Measurements from ENCODE around the gene SLC8B1. TPM values are rescaled to one million over a fixed set of nuclear protein-coding genes. Genes with fewer than 3 reads are reported as not detected.

The SLC8B1 gene
- total RNA-seq, 1 donor from 2014 or later = 3.0 TPM

DNA sequence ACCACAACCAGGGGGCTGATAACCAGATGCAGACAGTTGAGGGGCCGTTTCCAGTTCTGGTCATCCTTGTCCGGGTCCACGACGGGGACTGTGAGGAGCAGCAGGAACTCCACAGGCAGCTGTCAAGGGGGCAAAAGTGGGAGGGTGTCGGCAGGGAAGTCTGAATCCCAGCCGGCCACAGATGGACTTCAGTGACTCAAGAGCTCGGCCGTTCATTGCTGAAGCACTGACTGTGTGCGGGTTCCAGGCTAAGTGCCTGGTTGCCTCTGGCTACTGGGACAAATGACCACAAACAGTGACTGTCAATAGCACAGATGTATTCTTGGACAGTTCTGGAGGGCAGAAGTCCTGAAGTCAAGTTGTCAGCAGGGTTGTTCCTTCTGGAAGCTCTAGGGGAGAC, 19.6 kb downstream of the SLC8B1 start:
- Histone ChIP-seq H3K4me3 (no peak overlapping the region), H3K79me2 (ENCODE audit: low read depth) (no peaks in the 10 kb centered on the region), H3K36me3 (no peaks in the 10 kb centered on the region), H3K9me3 (ENCODE audit: low read depth) (no peaks in the 10 kb centered on the region), H4K20me1 (ENCODE audit: low read depth) (no peaks in the 10 kb centered on the region), H3K4me2 (no peak overlapping the region), H3K27me3 (no peaks in the 10 kb centered on the region), H3K4me1 (peaks cover 4% of the 10 kb centered on the region), H3K9ac (no peak overlapping the region), H3F3A (ENCODE audit: low read depth) (peaks cover 20% of the 10 kb centered on the region), H2AFZ (replicated peaks) (no peak overlapping the region), H3K27ac (no peak overlapping the region)
- Mint-ChIP-seq H3K27ac (peak overlapping the region; percentile 50), H3K4me3 (no peak overlapping the region), H3K9me3 (peaks cover 2% of the 10 kb centered on the region), H3K27me3 (ENCODE audit: insufficient read depth, low read depth) (peaks cover 13% of the 10 kb centered on the region), H3K4me1 (peaks cover 8% of the 10 kb centered on the region), H3K36me3 (peaks cover 16% of the 10 kb centered on the region)
- TF ChIP-seq, protein P1, sequence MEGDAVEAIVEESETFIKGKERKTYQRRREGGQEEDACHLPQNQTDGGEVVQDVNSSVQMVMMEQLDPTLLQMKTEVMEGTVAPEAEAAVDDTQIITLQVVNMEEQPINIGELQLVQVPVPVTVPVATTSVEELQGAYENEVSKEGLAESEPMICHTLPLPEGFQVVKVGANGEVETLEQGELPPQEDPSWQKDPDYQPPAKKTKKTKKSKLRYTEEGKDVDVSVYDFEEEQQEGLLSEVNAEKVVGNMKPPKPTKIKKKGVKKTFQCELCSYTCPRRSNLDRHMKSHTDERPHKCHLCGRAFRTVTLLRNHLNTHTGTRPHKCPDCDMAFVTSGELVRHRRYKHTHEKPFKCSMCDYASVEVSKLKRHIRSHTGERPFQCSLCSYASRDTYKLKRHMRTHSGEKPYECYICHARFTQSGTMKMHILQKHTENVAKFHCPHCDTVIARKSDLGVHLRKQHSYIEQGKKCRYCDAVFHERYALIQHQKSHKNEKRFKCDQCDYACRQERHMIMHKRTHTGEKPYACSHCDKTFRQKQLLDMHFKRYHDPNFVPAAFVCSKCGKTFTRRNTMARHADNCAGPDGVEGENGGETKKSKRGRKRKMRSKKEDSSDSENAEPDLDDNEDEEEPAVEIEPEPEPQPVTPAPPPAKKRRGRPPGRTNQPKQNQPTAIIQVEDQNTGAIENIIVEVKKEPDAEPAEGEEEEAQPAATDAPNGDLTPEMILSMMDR (IDR thresholded peaks at IDR 0.05) = no peak
- no peak for TF ChIP-seq EZH2 (IDR thresholded peaks at IDR 0.05)
- no peak for TF ChIP-seq EZH2phosphoT487 (IDR thresholded peaks at IDR 0.05)
- no peak for DNase-seq (ENCODE audit: low spot score)

DNA sequence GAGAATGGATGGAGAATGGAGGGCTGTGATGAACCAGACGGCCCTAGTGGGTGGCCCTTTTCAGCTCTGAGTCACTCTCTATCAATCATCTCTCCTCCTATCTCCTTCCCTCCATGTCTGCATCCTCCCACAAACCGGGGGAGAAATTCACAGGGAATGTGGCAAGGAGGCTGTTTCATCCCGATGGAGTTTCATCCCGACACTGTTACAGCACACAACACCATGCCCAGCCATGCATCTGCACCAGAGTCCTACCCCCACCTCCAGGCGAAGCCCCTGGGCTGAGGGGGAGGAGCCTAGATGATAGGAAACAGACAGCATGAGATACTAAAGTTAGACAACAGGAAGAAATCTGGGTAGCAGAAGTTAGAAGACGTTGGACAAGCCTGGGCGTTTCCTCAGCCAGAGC, 20.8 kb downstream of the SLC8B1 start:
- no peak overlapping the region for H3K4me3 Mint-ChIP-seq
- Histone ChIP-seq H3K4me3 (no peak overlapping the region), H3K9ac (no peak overlapping the region), H3F3A (ENCODE audit: low read depth) (peaks cover 18% of the 10 kb centered on the region), H3K36me3 (no peaks in the 10 kb centered on the region), H3K79me2 (ENCODE audit: low read depth) (no peaks in the 10 kb centered on the region), H4K20me1 (ENCODE audit: low read depth) (no peaks in the 10 kb centered on the region), H2AFZ (replicated peaks) (no peak overlapping the region), H3K27ac (no peak overlapping the region), H3K9me3 (ENCODE audit: low read depth) (no peaks in the 10 kb centered on the region), H3K27me3 (no peaks in the 10 kb centered on the region), H3K4me2 (no peak overlapping the region), H3K4me1 (peaks cover under 1% of the 10 kb centered on the region)
- H3K36me3 Mint-ChIP-seq = peaks cover 14% of the 10 kb centered on the region
- peaks cover 11% of the 10 kb centered on the region for H3K27me3 Mint-ChIP-seq (ENCODE audit: insufficient read depth, low read depth)
- TF ChIP-seq, protein P1 (IDR thresholded peaks at IDR 0.05) = no peak
- no peak for TF ChIP-seq EZH2phosphoT487 (IDR thresholded peaks at IDR 0.05)
- no peak for TF ChIP-seq EZH2 (IDR thresholded peaks at IDR 0.05)
- H3K9me3 Mint-ChIP-seq = no peaks in the 10 kb centered on the region
- no peak overlapping the region for H3K27ac Mint-ChIP-seq
- no peak for DNase-seq (ENCODE audit: low spot score)
- peaks cover 4% of the 10 kb centered on the region for H3K4me1 Mint-ChIP-seq

DNA sequence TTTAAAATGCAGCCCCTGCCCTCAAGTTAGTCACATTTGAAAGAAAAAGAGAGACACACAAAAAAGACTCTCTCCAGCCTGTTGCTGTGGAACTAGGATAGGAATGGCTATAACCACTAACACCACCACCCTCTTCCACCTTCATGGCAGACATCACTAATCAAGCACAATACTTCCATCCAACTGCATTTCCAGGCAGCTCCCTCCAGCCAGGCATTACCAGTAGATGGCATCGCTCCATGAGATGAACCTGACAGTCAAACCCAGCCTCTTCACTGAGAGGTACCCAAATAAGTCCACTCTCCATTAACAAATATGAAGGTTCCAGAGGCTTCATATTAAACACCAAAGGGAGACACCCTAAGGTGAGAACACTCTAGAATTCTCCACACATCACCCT, 24.4 kb downstream of the SLC8B1 start:
- H3K27ac ChIP-seq = no peak overlapping the region

More for the DNA sequence above, 24.4 kb downstream of the SLC8B1 start:
- H3K4me1 Mint-ChIP-seq = peaks cover 8% of the 10 kb centered on the region
- TF ChIP-seq EZH2phosphoT487 (IDR thresholded peaks at IDR 0.05) (no peak), EZH2 (IDR thresholded peaks at IDR 0.05) (no peak)
- TF ChIP-seq, protein P1 (IDR thresholded peaks at IDR 0.05) = peak; percentile 16
- no peak overlapping the region for H3K4me3 Mint-ChIP-seq
- H3K79me2 ChIP-seq (ENCODE audit: low read depth) = no peaks in the 10 kb centered on the region
- no peaks in the 10 kb centered on the region for H3K9me3 Mint-ChIP-seq
- DNase-seq (ENCODE audit: low spot score) = no peak
- no peaks in the 10 kb centered on the region for H4K20me1 ChIP-seq (ENCODE audit: low read depth)
- H2AFZ ChIP-seq (replicated peaks) = no peak overlapping the region
- H3K4me2 ChIP-seq = no peak overlapping the region
- H3K9me3 ChIP-seq (ENCODE audit: low read depth) = no peaks in the 10 kb centered on the region
- no peak overlapping the region for H3K4me3 ChIP-seq
- peaks cover 4% of the 10 kb centered on the region for H3F3A ChIP-seq (ENCODE audit: low read depth)
- peaks cover 8% of the 10 kb centered on the region for H3K4me1 ChIP-seq
- H3K9ac ChIP-seq = no peak overlapping the region
- H3K36me3 Mint-ChIP-seq = peaks cover 8% of the 10 kb centered on the region
- H3K27ac Mint-ChIP-seq = no peak overlapping the region
- H3K36me3 ChIP-seq = no peaks in the 10 kb centered on the region
- no peaks in the 10 kb centered on the region for H3K27me3 ChIP-seq
- peaks cover 8% of the 10 kb centered on the region for H3K27me3 Mint-ChIP-seq (ENCODE audit: insufficient read depth, low read depth)
